GM21515 (cell line): ENCODE results near the gene CCDC102B.

ENCODE experiments used
- ATAC-seq: cut with Tn5 transposase; IDR thresholded peaks from one replicate; pipeline ENCODE4 v1.9.1; 2021; ENCODE audit not compliant: unreplicated experiment

CCDC102B gene

GRCh38 chr18:69071680-69072079, 273.8 kb downstream of the CCDC102B start:
- no peak for ATAC-seq

- ATAC-seq, result no peak
Measured at GRCh38 chr18:69081846-69082245, 284.0 kb downstream of the CCDC102B start.

DNA sequence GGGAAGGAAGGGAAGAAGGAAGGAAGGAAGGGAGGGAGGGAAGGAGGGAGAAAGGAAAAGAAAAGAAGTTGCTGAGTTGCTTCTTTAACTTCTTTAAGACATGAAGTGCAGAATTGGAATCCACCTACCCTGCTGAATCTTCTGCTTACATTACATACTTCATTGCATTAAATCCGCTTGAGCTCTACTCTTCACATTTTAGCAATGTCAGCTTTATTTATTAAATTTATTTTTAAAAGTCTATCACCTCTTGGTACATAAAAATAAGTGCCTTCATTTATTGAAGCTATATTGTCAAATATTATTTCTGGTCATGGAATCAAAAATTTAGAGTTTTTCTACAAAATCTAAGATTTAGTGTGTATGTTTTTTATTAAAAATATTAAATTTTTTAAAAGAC, 284.6 kb downstream of the CCDC102B start:
- ATAC-seq, result no peak

- no peak for ATAC-seq
Measured at GRCh38 chr18:69085951-69086350, 288.1 kb downstream of the CCDC102B start.

DNA sequence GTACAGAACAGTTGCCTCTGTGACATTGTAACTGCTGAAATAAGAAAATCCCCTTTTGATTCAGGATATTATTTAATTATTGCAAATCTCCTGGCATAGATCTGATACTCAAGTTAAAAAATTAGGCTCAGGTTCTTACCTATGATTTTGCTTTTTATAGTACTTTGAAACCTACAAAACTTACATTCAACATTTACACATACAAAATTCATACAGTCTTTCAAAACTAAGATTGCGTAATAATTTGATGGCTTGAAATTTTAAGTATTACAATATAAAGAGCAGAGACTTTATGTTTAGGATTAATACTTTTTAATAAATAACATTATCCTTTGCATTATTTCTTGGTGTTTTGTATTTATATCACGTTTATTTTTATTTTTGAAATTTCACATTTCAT, 291.1 kb downstream of the CCDC102B start:
- ATAC-seq, result no peak

- peak; percentile 54 for ATAC-seq
Measured at GRCh38 chr18:69097349-69097748, 299.5 kb downstream of the CCDC102B start.

- no peak for ATAC-seq
Measured at GRCh38 chr18:69102959-69103358, 305.1 kb downstream of the CCDC102B start.
